VCaP (cell line): ENCODE measurements around the gene SLC2A8.

ENCODE experiments used
- H3K27ac ChIP-seq: fragments of 450-650 bp; 2 replicates; pipeline ENCODE4 v1.5.1; 2017
- CTCF ChIP-seq: fragments of 450-650 bp; conservative IDR thresholded peaks from 2 replicates; pipeline ENCODE4 v1.5.1; 2017; ENCODE audit warnings: mild to moderate bottlenecking, moderate library complexity

SLC2A8 gene

GRCh38 chr9:127398275-127398647 lies 1.3 kb downstream of the SLC2A8 start:
- peak overlapping the region; percentile 90 for H3K27ac ChIP-seq
- TF ChIP-seq CTCF, result peak; percentile 32

- peak overlapping the region; percentile 90 for H3K27ac ChIP-seq
- no peak for TF ChIP-seq CTCF
Observed at GRCh38 chr9:127398715-127399400, 1.9 kb downstream of the SLC2A8 start.

- TF ChIP-seq CTCF, result no peak
- no peak overlapping the region for H3K27ac ChIP-seq
Observed at GRCh38 chr9:127399736-127400269, 2.8 kb downstream of the SLC2A8 start.

- TF ChIP-seq CTCF, result no peak
- H3K27ac ChIP-seq, result no peak overlapping the region
Observed at GRCh38 chr9:127402401-127403090, 5.6 kb downstream of the SLC2A8 start.

- H3K27ac ChIP-seq, result no peak overlapping the region
- no peak for TF ChIP-seq CTCF
Observed at GRCh38 chr9:127403507-127404192, 6.7 kb downstream of the SLC2A8 start.

GRCh38 chr9:127404631-127405030 lies 7.7 kb downstream of the SLC2A8 start:
- no peak for TF ChIP-seq CTCF
- H3K27ac ChIP-seq, result no peak overlapping the region
